Mucosa of descending colon (tissue), 3 donors: Measurements from ENCODE around the gene PNLDC1. TPM values are rescaled to one million over a fixed set of nuclear protein-coding genes. Genes with fewer than 3 reads are reported as not detected.

Experiments used
- ATAC-seq: fragments of 200-7000 bp; cut with Tn5 transposase; one replicate; pipeline ENCODE4 v1.9.1; 2020; ENCODE audit warnings: mild to moderate bottlenecking, moderate library complexity
- DNase-seq, 3 donors: peaks; one replicate each; pipeline ENCODE4 v3.0.0-alpha.2; 2020
- H3K36me3 ChIP-seq: fragments of 200-600 bp; one replicate; pipeline ENCODE4 v1.8.0; 2021; ENCODE audit warnings: low read depth, mild to moderate bottlenecking
- H3K4me1 ChIP-seq: fragments of 200-600 bp; one replicate; pipeline ENCODE4 v1.8.0; 2021; ENCODE audit warnings: low read depth, mild to moderate bottlenecking
- H3K4me3 ChIP-seq: fragments of 200-600 bp; one replicate; pipeline ENCODE4 v1.8.0; 2021; ENCODE audit warnings: mild to moderate bottlenecking
- H3K9me3 ChIP-seq: fragments of 200-600 bp; one replicate; pipeline ENCODE4 v1.8.0; 2021; ENCODE audit warnings: mild to moderate bottlenecking
- intact Hi-C, 2 donors: fragments of 100-400 bp; cut with DNase I in 1 of 2; cut with micrococcal nuclease in 1 of 2; formaldehyde crosslinking; loops; one replicate each; pipeline versions ENCODE4 v1.11.0 to v1.11.1; 2022; cut with DNase I, micrococcal nuclease
- long read RNA-seq, 2 donors: library from polyadenylated mRNA; unstranded; transcript quantifications; one replicate each; pipeline ENCODE4 v2.0.0, GENCODE V29; 2019 to 2021
- total RNA-seq, 3 donors: library from RNA; stranded (reverse); fragmentation: NEBNext Ultra II Directional in 2 of 3; extraction: Animal tissue kit (Norgen Biotek cat#: 25700) in 2 of 3; gene quantifications; one replicate each; pipeline versions ENCODE4 v1.2.1 to v1.2.4, GENCODE V29; 2021 to 2023
- TF ChIP-seq, protein P1 (sequence below): fragments of 200-600 bp; IDR thresholded peaks from one replicate; pipeline ENCODE4 v1.8.0; 2022; ENCODE audit warnings: antibody characterized with exemption, mild to moderate bottlenecking
- donor health status: DM: no; HTN: no; CAD: no; lungs with moderate emphysema.
- donor health status: DM: no; HTN: no; CAD: no.
- donor health status: DM: no; HTN: yes; CAD: no.

Gene PNLDC1, protein sequence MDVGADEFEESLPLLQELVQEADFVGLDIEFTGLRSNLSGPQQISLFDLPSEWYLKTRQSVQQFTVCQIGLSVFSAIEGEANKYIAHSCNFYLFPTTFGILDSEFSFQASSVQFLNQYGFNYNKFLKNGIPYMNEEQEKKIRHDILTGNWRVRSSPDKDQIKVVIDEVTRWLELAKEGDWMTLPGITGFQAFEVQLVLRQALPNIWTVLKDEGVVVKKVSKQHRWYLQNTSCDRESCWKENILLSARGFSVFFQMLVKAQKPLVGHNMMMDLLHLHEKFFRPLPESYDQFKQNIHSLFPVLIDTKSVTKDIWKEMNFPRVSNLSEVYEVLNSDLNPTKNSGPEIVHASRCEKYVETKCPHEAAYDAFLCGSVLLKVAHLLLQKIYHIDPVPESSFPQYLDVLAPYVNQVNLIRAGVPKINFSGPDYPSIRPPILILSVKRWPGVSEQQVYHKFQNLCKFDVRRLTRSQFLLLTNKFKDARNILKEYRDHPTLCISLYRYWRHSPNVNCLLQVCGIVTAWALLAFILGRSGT
- total RNA-seq, result 1 to 10 TPM in 1 of 3 donors, not detected in 2; 1.3 TPM
- long read RNA-seq, donor 1, partial matches to known transcripts, result 0 of 1 reads
- long read RNA-seq, donor 1, other reads (novel, unspliced or antisense), result 0 of 1 reads
- long read RNA-seq, donor 2, result 0 reads

DNA sequence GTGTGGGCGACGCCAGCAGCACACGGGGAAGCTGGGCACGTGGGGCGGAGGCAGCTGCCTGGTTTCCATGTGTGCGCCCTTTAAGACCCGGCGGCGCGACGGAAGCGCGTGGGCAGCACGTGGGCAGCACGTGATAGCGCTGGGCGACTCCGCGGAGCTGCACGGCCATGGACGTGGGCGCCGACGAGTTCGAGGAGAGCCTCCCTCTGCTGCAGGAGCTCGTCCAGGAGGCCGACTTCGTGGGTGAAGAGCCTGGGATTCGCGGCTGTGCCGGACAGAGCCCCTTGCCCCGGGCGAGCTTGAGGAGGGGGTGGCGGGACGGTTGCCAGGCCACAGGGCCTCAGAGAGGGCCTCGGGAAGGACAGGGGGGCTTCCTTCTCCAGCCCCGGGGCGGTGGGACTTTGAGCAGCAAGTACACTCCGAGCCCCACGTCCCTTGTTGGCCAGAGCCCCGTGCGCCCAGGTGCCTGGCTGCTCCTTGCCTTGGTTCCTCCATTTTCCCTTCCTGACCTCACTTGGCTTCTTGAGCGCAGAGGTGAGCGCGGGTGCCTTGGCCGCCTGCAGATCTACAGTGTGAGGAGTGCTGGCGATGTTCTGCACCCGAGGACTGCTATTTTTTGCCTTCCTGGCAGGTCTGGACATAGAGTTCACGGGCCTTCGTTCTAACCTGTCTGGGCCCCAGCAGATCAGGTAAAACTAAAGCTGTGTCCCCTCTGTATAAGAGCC lies at the start of gene PNLDC1:
Gene PNLDC1 (plus strand): TSS at position 136 of the 725 bp plus-strand sequence. CDS start 32 bp downstream, at position 168.
- Histone ChIP-seq H3K36me3 (peaks cover 15% of the 10 kb centered on the region), H3K4me3 (no peak within 1 kb of the TSS), H3K9me3 (no peaks in the 10 kb centered on the region), H3K4me1 (no peaks in the 10 kb centered on the region)
- intact Hi-C loops, result no loop called here
- DNase-seq (no peak), ATAC-seq (no peak)
- TF ChIP-seq, protein P1, sequence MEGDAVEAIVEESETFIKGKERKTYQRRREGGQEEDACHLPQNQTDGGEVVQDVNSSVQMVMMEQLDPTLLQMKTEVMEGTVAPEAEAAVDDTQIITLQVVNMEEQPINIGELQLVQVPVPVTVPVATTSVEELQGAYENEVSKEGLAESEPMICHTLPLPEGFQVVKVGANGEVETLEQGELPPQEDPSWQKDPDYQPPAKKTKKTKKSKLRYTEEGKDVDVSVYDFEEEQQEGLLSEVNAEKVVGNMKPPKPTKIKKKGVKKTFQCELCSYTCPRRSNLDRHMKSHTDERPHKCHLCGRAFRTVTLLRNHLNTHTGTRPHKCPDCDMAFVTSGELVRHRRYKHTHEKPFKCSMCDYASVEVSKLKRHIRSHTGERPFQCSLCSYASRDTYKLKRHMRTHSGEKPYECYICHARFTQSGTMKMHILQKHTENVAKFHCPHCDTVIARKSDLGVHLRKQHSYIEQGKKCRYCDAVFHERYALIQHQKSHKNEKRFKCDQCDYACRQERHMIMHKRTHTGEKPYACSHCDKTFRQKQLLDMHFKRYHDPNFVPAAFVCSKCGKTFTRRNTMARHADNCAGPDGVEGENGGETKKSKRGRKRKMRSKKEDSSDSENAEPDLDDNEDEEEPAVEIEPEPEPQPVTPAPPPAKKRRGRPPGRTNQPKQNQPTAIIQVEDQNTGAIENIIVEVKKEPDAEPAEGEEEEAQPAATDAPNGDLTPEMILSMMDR, result no peak

DNA sequence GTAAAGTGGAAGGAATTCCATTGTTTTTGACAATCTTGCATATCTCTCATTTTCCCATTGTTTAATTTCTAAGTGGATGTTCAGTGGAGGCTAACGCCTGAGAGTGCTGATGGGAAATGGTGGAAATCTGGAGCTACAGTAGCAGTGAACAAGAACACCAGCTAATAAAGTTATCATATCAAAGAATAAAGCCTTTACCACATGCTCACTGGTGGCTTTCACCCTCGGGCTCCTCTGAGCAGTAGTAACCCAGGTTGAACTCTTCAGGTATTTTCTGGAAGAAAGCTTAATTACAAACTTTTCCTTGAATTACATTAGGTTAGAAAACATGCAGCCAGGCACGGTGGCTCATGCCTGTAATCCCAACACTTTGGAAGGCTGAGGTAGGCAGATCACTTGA lies 48.6 kb upstream of the PNLDC1 start:
- intact Hi-C loops, result no loop called here
- H3K4me3 ChIP-seq, result no peak overlapping the region
- H3K36me3 ChIP-seq, result peaks cover 6% of the 10 kb centered on the region
- H3K4me1 ChIP-seq, result no peaks in the 10 kb centered on the region
- DNase-seq (no peak), ATAC-seq (no peak)
- H3K9me3 ChIP-seq, result no peaks in the 10 kb centered on the region
- TF ChIP-seq, protein P1, result no peak

DNA sequence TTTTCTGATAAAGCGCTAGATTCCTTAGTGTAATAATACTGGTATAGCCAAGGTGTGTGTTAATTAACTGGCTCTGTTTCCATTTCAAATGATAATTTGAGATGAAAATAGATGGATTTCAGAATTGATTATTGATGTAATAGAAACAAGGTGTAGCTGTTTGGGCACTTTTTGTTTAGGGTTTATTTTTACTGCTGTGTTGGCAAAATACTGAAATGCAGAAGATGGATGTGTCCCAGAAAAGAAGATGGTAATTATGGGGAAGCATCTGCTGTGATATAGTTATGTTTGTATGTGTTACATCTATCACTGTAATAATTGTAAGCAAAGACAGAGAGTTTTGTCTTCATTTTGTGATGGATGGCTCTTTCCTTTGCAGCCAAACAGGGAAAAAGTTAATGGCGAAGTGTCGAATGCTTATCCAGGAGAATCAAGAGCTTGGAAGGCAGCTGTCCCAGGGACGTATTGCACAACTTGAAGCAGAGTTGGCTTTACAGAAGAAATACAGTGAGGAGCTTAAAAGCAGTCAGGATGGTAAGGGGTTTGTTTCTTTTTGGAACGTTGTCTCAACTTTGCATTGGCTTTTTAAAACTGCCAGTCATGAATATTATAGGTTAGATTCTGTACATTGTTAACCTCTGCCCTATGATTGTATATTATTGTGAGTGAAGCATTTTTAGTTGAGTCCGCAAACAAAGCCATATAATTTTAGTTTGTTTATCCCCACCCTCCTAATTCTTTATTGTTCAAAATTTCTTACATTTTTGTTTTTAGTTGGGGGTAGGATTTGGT lies 46.8 kb upstream of the PNLDC1 start:
- TF ChIP-seq, protein P1, result no peak
- ATAC-seq (no peak), DNase-seq (no peak)
- Histone ChIP-seq H3K9me3 (no peaks in the 10 kb centered on the region), H3K4me1 (no peaks in the 10 kb centered on the region), H3K36me3 (peaks cover 6% of the 10 kb centered on the region), H3K4me3 (no peak overlapping the region)
- intact Hi-C loops, result no loop called here

DNA sequence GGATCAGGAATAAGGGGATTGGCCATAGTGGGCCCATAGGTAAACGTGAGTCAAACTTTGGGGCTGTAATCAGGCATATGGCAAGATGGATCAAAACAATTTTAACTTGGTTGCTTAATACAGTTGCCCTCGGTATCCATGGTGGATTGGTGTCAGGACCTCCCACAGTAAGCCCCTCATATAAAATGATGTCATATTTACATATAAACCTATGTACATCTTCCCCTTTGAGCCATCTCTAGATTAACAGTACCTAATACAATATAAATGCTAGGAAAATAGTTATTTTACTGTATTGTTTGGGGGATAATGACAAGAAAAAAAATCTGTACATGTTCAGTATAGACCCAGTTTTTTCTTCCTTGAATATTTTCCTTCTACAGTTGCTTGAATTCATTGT lies 45.7 kb upstream of the PNLDC1 start:
- H3K4me3 ChIP-seq, result no peak overlapping the region
- no peaks in the 10 kb centered on the region for H3K4me1 ChIP-seq
- DNase-seq (no peak), ATAC-seq (no peak)
- intact Hi-C loops, result no loop called here
- TF ChIP-seq, protein P1, result no peak
- peaks cover 6% of the 10 kb centered on the region for H3K36me3 ChIP-seq
- no peaks in the 10 kb centered on the region for H3K9me3 ChIP-seq
